HG03159 (cell line): Measurements from ENCODE around the gene CCL26.

Experiments
- ATAC-seq: cut with Tn5 transposase; IDR thresholded peaks from one replicate; pipeline ENCODE4 v1.9.1; 2021; ENCODE audit warnings: mild to moderate bottlenecking, moderate library complexity; ENCODE audit not compliant: unreplicated experiment

CCL26 gene

GRCh38 chr7:75772081-75773077 is at the start of gene CCL26:
Gene CCL26, minus strand, starts transcription at chr7:75772211. Its CDS starts 35 bp downstream, at chr7:75772176.
- ATAC-seq: no peak

- no peak for ATAC-seq
These were observed 48.7 kb upstream of the CCL26 start for GRCh38 chr7:75820688-75821087.

DNA sequence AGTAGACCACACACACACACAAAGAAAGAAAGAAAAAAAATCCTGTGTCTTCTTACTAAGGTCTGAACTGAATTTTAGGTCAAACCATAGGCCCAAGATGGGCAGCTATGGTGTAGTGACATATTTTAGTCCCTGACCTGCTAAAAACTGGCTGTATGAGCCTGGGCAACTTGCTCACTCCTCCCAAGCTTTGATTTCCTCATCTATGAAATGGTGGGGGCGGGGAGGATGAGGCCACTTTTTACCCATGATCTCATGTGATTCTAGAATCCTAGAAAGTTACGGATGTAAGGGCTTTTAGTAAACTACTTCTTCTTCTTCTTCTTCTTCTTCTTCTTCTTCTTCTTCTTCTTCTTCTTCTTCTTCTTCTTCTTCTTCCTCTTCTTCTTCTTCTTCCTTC is 47.7 kb upstream of the CCL26 start:
- no peak for ATAC-seq

DNA sequence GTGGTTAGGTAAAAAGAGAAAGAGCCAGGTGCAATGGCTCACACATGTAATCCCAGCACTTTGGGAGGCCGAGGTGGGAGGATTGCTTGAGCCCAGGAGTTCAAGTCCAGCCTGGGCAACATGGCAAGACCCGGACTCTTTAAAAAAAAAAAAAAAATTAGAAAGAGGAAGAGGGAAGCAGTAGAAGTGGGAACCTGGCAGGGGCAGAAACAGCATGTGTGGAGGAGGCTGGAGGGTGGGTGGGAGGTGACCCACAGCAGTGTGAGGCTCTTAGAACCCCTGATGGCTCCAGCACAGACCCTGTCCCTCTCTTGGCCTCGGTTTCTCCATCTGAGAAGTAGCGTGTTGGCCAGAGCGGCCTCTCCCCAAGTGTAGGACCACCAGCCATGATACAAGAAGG is 46.5 kb upstream of the CCL26 start:
- ATAC-seq: no peak

- no peak for ATAC-seq
These were observed 45.1 kb upstream of the CCL26 start for GRCh38 chr7:75817116-75817515.

- no peak for ATAC-seq
These were observed 43.5 kb upstream of the CCL26 start for GRCh38 chr7:75815418-75816064.

- no peak for ATAC-seq
These were observed 42.5 kb upstream of the CCL26 start for GRCh38 chr7:75814407-75814947.

DNA sequence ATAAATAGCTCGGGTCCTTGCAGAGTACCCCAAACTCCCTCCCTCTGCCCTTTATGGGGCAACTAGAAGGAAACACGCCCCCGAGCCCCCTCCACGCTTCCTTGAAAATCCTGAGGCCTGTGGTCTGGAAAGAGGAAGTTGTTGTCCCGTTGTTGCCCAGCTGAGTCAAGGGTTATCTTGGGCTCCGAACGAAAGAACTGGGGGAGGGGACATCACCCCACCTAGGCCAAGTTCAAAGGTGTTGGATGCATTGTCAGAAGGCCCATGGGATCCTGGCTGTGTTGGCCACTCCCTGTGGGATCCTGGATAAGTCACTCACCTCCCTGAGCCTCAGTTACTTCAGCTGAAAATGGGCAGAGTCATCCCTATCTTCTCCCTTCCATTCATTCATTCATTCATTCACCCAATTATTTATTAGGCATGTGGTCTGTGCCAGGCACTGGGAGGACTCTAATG is 41.8 kb upstream of the CCL26 start, which contains the start of gene CCL24:
Gene CCL24, minus strand, starts transcription at position 26 of the 456 bp plus-strand sequence. CDS start 91 bp downstream, outside the sequence.
- no peak for ATAC-seq

GRCh38 chr7:75813084-75813483 is 41.1 kb upstream of the CCL26 start:
- ATAC-seq: no peak

- ATAC-seq: no peak
These were observed 40.1 kb upstream of the CCL26 start for GRCh38 chr7:75811894-75812678.

DNA sequence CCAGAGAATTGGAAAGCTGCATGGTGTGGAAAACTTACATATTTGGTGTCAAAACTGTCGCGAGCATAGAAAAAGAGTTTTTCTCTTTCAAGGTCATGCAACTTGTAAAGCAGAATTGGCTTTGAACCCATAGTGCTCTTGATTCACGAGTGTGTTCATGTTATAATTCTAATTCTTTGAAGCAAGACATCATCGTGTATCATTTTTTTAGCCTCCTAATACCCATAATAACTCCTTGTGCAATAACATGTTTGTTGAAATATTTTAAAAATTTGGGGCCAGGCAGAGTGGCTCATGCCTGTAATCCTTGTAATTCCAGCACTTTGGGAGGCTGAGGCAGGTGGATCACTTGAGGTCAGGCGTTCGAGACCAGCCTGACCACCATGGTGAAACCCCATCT is 37.4 kb upstream of the CCL26 start:
- no peak for ATAC-seq

- ATAC-seq: no peak
These were observed 36.1 kb upstream of the CCL26 start for GRCh38 chr7:75808106-75808505.

- ATAC-seq: no peak
These were observed 35.4 kb upstream of the CCL26 start for GRCh38 chr7:75807452-75807851.

GRCh38 chr7:75806560-75807307 is 34.7 kb upstream of the CCL26 start:
- ATAC-seq: no peak

DNA sequence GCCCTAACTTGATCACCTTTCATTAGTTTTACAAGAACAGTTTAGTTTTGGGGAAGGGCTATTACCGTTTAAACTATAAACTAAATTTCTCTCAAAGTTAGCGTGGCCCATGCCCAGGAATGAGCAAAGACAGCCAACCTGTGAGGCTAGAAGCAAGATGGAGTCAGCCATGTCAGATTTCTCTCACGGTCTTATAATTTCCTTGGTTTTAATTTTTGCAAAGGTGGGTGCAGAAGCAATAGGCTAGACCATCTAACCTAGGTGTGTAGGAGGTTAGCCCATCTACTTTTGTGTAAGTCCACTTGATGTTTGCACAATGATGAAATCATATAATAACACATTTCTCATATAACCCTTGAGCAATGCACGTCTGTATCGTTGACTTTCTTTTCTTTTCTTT is 32.7 kb upstream of the CCL26 start:
- no peak for ATAC-seq

GRCh38 chr7:75804004-75804403 is 32.0 kb upstream of the CCL26 start:
- ATAC-seq: no peak

DNA sequence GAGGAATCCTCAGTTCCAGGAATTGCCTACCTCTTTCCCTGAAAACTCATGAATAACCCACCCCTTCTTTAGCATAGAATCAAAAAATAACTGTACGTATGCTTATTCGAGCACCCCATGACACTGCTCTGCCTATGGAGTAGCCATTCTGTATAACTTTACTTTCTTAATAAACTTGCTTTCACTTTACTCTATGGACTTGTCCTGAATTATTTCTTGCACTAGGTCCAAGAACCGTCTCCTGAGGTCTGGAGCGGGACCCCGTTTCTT is 30.5 kb upstream of the CCL26 start:
- ATAC-seq: no peak

DNA sequence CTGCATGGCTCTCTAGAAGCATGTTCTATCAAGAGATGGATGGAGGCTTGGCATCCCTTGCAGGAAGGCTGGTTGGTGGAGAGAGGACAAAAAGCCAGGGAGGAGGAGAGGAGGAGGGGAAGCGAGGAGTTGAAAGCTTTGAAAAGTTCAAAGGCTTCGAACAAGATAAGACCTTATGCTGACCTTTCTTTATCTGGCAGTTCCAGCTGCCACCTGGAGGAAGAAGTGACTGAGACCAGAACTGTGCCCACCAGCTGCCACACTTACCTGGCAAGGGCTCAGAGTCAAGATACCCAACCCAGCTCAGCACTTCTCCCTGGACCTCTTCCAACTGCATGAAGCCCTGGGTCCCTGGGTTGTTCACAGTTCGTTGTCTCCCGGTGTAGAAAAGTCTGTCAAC is 26.8 kb upstream of the CCL26 start:
- ATAC-seq: no peak

DNA sequence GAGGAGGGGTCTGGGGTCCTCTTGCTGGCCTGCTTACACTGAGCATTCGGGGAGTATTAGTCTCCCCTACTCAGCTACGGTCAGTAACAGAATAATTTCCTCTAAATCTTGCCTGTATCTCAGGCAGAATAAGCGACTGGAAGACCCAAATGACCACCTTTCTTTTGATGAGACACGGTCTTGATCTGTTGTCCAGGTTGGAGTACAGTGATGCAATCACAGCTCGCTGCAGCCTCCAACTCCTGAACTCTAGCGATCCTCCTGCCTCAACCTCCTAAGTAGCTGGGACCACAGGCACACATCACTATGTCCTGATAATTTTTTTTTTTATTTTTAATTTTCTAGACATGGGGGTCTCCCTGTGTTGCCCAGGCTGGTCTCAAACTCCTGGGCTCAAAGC is 24.4 kb upstream of the CCL26 start:
- no peak for ATAC-seq

- no peak for ATAC-seq
These were observed 23.8 kb upstream of the CCL26 start for GRCh38 chr7:75795831-75796285.
